ENCODE measurements around the gene KDM2B.
A peak's percentile ranks its signal among the peaks of the same experiment; 100 is the strongest.
"Not testable (repeated sequence)": the region's sequence is repeated elsewhere in the genome, so short reads cannot be mapped to it uniquely, and the experiment has no call there.

Gene KDM2B

DNA sequence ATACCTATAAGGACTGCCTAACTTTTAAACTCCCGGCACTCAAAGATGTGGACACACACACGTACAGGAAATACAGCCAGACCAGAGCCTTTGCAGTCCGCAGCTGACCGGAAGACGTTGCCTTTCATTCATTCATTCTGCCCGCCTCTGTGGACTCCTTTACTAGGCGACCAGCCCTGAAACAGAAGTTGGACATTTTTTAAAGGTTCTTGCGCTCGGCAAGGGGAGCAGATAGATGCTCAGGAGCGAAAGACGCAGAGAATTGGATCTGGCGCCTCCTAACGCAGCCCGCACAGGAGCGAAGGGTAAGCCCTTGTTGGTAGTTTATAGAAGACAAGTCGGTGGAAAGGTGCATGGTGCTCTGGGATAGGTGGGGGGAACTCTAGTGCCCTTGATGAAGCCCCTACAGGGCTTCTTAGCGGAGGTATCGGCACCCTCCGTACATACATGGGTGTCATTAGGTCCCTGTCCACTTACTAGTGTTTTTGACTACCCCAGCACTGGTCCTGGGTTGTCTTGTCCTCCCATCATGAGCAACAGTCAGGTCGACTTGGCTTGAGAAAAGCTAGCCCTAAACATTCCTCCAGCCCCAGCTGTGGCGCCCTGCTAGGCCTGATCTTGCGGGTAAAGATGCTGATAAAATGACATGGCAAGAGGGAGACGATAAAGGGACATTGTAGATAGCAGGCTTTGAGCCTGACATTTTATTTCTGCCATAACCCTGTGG, at the start of gene KDM2B:
KDM2B (minus strand) TSS at position 65 of the 727 bp plus-strand sequence. CDS start 112 bp downstream, outside the sequence.
- DNase-seq (ENCODE audit: low spot score) = no peak

DNA sequence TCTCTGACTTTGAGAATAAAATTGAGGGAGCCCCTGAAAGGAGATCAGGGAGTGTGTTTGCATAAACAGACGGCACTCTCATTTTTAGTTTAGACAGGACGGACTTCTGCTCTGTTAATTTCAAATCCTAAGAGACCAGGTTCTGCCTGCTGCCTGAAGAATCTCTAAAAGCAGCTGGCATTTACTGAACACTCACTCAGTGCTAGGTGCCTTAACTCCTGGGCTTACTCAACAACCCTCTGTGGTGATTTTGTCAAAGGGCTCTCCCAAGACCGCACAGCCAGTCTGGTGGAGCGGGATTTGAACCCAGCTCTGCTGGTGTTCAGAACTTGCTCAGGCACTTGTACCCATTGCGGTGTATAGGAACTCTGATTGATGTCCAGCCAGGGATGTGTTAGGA, 47.7 kb upstream of the KDM2B start:
- no peak for DNase-seq (ENCODE audit: low spot score)

DNA sequence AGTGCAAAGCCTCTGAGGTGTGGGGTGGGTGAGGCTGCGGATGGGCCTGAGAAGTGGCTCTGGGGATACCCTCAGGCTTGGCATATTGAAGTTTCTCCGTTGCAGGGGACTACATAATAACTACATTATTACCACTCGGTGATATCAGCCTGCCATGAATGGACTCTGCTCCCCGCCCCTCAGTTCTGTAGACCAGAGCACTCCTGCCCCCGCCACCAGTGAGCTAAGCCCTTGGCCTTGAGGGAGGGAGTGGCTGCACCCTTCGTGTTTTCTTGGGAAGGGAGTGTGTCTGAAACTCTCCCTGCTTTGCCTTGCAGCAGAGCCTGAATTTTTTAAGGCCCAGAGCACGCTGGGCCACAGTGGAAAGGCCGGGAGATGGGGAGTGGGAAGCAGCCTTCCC, 47.2 kb upstream of the KDM2B start:
- no peak for DNase-seq (ENCODE audit: low spot score)

DNA sequence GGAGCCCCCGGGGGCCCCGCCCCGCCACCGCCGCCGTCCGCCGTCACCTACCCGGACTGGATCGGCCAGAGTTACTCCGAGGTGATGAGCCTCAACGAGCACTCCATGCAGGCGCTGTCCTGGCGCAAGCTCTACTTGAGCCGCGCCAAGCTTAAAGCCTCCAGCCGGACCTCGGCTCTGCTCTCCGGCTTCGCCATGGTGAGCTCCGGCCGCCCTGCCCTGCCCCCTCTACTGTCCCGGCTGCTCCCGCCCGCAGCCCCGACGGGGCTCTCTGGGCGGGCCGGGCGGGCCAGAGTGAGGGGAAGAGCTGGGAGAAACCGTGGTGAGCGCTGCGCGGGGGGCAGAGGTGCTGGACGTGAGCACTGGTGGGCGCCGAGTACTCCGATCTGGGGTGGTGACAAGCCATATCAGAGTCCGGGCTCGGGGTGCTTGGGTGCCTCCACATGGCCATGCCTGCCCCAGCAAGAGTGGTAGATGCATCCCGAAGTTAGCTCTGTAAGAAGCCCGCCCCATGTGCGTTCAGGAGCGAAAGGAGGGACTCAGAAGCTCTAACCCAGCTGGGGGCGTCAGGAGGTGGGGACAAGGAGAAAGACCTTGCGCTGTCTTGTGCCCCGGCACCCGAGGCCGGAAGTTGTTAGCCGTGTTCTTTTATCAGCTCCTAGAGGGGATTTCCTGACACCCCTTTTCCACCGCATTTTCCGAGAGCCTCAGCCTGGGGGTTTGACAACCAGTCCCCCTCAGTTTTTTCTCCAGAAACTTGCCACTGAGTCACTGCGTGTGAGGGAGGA, 46.2 kb upstream of the KDM2B start:
- peak; percentile 61 for DNase-seq (ENCODE audit: low spot score)

DNA sequence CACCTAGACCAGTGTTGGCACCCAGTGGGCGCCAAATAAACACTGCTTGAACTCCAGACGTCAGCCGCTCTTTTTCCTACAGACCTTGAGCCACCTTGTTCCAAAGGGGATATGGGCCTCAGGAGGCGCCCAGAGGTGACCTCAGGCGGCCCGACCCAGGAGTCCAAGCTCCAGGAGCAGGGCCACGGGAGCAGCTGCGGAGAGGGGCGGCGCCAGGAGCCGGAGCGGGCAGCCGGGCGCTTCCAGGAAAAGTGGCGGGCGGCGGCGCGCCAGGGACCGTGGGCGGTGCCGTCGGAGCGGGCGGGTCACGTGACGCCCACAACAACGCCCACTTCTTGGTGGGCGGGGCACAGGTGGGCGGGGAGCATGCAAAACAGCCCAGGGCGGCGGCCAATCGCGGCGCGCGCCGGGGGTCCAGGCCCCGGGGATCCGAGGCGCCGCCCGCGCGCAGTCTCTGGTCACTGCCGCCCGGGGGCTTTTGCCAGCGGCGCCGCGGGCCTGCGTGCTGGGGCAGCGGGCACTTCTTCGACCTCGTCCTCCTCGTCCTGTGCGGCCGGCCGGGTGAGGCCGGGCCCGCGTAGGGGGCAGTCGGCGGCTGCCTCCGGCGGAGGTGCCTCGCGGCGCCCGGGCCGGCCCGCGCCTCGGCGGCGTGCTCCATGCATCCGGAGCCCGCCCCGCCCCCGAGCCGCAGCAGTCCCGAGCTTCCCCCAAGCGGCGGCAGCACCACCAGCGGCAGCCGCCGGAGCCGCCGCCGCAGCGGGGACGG, 45.4 kb upstream of the KDM2B start, which contains the start of gene ORAI1:
ORAI1 (plus strand) TSS at position 444 of the 766 bp plus-strand sequence.
- DNase-seq (ENCODE audit: low spot score) = peak; percentile 88

DNA sequence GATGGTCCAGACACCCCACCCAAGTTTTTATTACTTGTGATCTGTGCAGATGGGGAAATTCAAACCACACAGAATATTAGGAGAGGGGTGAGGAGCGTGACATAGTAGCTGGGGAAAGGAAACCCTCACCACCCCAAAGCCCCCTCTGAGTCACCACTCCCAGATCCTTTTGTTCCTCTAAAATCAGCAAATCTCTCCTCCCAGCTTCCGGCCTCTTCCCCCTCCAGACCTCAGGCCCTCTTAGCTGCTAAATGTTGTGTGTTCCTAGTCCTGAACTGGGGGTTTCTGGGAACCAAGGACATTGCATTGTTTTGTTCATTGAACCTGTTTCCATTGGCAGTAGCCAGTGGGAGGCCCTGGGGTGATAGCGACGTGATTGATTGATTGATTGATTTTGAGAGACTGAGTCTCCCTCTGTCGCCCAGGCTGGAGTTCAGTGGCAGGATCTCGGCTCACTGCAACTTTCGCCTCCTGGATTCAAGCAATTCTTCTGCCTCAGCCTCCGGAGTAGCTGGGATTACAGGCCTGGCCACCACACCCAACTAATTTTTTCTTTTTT, 39.6 kb upstream of the KDM2B start:
- no peak for DNase-seq (ENCODE audit: low spot score)

DNA sequence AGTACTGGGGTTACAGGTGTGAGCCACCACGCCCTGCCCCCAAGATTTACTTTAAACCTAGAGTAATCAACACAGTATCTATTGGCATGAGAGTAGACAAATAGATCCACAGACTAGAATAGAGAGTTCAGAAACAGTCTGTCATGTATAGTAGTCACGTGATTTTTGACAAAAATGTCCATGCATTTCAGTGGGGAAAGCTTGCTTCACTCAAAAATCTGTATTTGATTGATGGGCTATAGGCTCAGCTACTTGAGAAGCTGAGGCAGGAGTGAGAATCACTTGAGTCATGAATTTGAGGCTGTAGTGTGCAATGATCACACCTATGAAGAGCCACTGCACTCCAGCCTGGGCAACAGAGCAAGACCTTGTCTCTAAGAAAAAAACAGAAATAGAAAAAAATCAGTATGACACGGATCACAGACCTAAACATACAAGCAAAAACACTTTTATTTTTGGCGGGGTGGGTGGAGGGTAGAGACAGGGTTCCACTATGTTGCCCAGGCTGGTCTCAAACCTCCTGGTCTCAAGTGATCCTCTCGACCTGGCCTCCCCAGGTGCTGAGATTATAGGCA, 37.9 kb upstream of the KDM2B start:
- no peak for DNase-seq (ENCODE audit: low spot score)

DNA sequence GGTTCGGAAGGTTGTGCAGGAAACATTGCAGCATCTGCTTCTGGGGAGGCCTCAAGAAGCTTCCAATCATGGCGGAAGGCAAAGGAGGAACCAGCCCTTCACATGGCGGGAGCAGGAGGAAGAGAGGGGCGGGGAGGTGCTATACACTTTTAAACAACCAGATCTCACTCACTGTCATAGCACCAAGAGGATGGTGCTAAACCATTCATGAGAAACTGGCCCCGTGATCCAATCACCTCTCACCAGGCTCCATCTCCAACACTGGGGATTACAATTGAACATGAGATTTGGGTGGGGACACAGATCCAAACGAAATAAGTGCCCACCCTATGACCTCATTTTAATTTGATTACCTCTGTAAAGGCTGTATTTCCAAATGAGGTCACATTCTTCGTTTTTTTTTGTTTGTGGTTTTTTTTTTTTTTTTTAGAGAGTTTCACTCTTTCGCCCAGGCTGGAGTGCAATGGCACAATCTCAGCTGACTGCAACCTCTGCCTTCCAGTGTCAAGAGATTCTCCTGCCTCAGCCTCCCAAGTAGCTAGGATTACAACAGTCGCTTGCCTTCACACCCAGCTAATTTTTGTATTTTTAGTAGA, 34.1 kb upstream of the KDM2B start:
- no peak for DNase-seq (ENCODE audit: low spot score)

DNA sequence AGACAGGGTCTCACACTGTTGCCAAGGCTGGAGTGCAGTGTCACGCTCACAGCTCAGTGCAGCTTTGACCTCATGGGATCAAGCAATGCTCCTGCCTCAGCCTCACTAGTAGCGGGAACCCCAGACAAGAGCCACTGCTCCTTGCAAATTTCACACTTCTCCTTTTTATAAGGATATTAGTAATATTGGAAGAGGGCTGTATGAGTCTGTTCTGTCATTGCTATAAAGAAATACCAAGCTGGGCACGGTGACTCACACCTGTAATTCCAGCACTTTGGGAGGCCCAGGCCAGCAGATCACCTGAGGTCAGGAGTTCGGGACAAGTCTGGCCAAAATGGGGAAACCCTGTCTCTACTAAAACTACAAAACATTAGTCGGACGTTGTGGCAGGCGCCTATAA, 32.6 kb upstream of the KDM2B start:
- DNase-seq (ENCODE audit: low spot score) = no peak

DNA sequence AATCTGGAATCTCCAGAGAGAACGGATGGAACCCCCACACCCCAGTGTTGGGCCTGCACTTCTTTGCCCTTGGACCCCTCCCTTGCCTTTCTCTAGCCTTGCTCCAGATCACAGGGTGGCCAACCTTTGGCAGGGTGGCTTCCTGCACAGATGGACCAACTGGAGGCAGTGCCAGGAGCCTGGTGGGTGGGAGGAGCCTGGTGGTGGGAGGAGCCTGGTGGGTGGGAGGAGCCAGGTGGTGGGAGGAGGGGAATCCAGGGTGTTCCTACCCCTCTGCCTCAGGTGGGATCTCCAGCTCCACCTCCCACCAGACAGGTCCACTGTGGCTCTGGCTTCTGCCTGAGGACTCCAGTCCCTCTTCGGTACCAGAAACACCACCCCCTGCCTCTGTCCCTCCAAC, 30.5 kb upstream of the KDM2B start:
- DNase-seq (ENCODE audit: low spot score) = no peak

DNA sequence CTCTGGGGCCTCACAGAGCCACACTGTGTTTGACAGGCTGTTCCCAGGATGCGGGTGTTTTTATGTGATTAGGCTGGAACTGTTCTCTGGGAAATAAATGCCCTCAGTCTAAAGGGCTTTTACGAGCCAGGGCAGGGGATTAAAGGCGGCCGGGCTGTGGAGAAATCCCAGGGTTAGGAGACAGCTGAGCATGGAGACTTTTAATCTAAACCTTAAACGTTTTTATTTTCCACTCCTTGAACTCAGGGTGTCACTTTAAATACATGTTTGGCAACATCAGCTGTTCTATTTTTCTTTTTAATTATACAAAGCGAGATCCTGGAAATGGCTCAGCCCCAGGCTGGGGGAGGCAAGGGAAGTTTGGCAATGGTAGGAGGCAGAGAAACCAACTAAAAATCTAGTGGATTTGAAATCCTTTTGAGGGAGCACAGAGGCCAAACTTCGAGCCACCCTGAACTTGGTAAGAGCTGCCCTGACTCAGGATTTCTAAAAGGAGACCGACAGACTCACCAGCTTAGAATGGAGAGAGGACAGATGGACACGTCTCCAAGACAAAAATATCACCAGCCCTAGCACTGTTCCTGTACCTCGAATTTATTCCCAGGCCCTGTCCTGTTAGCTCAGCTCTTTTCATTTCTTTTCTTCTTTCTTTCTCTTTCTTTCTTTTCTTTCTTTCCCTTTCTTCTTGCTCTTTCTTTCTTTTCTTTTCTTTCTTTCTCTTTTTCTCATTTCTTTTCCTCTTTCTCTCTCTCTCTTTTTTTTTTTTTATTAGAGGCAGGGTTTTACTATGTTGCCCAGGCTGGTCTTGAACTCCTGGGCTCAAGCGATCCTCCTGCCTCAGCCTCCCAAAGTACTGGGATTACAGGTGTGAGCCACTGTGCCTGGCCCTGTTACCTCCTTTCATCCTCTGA, 29.7 kb upstream of the KDM2B start:
- DNase-seq (ENCODE audit: low spot score) = no peak

DNA sequence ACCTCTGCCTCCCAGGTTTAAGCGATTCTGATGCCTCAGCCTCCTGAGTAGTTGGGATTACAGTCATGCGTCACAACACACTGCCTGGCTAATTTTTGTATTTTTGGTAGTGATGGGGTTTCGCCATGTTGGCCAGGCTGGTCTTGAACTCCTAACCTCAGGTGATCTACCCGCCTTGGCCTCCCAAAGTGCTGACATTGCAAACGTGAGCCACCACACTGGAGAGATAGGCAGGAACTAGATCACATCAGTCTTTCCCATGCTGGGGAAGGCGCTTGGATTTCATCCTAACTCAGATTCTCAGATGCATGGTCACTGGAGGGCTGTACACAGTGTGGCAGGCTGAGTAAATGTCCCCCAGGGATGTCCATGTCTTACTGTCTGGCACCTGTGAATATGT, 27.5 kb upstream of the KDM2B start:
- DNase-seq (ENCODE audit: low spot score) = no peak

DNA sequence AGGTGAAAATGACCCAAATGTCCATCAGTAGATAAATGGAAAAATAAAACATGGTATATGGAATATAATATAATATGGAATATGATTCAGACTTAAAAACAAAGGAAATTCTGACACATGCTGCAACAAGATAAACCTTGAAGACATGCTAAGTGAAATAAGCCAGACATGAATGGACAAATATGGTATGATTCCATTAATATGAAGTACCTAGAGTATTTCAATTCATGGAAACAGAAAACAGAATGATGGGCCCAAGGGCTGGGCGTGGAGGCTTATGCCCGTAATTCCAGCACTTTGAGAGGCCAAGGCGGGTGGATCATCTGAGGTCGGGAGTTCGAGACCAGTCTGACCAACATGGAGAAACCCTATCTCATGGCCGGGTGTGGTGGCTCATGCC, 22.8 kb upstream of the KDM2B start:
- no peak for DNase-seq (ENCODE audit: low spot score)

DNA sequence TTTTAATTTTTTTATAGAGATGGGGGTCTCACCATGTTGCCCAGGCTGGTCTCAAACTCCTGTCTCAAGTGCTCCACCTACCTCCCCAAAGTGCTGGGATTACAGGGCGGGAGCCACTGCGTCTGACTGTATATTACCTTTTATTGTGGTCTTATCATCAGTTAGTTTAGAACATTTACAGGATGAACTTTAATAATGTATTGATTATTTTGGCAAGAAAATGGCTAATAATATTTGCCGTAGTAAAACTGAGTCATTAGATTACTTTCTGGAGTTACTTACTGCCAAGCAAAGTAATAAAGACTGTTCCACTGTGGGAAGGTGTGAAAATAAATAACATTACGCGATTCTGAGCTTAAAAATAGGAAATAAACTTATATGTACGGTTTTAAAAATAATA, 21.9 kb upstream of the KDM2B start:
- no peak for DNase-seq (ENCODE audit: low spot score)

DNA sequence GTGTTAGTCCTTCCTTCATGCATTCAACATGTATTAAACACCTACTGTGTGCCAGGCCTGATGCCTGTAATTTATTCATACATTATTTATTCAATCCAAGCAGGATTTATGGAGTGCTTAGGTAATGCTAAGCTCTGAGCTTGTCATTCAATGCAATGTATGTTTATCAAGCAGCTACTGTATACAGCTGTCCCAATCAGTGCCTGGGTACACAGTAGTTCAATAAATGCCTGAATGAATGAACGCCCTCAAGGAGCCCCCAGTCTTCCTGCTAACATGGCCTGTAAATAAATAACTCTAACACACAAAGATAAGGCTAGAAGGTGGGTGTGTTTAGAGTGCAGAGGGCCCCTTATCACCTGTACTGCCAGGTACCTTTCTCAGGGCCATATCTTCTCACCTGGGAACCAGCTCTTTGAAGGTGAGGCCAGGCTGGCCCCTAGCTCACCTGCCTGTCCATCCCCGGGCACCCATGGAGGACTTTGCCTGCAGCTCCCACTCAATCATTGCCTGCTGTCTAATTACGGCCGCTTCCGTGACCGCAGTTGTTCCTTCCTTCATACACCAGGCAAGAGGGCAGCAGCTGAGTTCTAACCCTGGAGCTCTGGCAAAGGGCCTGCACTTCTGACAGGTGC, 20.0 kb upstream of the KDM2B start:
- no peak for DNase-seq (ENCODE audit: low spot score)

DNA sequence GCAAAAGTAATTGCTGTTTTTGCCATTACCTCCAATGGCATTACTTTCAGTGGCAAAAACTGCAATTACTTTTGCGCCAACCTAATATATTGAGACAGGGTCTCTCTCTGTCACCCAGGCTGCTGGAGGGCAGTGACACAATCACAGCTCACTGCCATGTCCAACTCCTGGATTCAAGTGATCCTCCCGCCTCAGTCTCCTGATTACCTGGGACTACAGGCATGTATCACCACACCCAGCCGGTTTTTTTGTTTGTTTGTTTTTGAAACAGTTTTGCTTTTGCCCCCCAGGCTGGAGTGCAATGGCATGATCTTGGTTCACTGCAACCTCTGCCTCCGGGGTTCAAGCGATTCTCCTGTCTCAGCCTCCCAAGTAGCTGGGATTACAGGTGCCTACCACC, 15.7 kb upstream of the KDM2B start:
- no peak for DNase-seq (ENCODE audit: low spot score)

DNA sequence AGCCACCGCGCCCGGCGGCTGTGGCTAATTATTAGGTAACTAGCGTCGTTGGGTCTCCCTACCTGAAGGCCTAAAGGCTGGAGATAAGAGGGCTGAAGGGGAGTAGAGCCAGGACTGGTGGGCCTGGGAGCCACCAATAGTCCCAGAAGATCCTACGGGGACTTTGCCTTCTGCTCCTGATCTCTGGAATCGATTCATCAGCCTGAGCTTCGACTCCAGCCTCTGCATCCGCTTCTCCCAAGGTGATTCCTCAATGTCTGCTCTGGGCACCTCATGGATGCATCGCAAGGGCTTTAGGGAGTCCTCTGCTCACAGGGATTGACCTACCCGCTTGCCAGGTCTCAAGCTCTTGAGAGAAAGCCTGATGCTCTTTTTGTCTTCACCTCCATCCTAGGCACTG, 14.7 kb upstream of the KDM2B start:
- no peak for DNase-seq (ENCODE audit: low spot score)

DNA sequence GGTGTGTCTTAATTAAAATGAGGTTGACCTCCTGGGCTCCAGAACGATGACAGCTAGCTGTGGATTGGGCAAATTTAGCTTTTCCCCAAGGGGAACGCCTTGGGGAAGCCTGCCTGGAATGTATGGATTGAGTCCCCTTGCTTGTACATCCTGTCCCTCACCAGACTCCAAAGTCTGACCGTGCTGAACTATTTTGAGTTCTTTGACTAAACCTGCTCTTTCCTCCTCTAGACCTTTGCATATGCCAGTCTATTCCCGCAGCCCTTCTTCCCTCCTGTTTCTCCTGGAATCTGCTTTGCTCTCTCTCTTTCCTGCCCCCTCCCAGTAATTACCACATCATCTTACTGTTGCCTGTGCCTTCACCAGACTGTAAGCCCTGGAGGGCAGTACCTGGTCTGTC, 11.5 kb upstream of the KDM2B start:
- DNase-seq (ENCODE audit: low spot score) = no peak

DNA sequence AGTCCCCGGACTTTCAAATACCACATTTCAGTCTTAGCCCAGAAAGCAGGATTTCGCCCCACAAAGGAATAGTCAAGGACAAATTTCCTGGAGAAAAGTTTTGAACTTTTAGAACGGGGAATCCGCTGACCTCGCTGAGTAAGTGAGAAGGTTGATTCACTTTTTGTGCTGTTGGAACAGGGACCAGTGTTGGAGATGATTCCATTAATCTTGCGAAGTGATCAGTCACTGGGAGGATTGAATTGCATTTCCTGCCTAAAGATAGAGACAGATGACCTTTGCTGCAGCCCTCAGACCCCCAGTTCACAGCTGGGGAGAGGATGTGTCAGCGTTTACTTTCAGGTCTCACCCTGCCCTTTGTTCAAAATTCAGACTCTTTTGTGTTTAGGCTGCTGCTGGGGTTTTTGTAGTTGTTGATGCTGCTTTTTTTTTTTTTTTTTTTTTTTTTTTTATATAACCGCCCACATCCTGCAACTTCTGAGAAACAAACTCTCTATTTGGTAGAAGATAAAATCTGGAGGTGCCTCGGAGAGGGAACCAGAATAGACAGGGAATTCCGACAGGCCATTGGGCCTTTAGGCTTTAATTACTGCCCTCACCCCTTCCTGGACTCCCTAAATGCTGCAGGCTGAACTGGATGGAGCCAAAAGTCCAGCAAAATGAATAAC, 9.8 kb upstream of the KDM2B start:
- DNase-seq (ENCODE audit: low spot score) = no peak

DNA sequence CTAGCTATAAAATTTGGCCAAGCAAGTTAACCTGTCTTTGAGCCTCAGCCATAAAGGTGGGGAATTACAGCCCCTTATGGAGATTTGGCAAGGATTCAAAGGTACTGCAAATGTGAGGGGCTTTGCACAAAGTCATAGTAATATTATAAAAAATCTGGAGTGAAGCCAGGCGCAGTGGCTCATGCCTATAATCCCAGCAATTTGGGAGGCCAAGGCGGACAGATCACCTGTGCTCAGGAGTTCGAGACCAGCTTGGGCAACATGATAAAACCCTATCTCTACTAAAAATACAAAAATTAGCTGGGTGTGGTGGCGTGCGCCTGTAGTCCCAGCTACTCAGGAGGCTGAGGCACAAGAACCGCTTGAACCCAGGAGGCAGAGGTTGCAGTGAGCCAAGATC, 4.1 kb upstream of the KDM2B start:
- DNase-seq (ENCODE audit: low spot score) = not testable (repeated sequence)

Measured in HuH-7.5 (cell line).